ENCODE results near the gene DRD3.

Gene DRD3

DNA sequence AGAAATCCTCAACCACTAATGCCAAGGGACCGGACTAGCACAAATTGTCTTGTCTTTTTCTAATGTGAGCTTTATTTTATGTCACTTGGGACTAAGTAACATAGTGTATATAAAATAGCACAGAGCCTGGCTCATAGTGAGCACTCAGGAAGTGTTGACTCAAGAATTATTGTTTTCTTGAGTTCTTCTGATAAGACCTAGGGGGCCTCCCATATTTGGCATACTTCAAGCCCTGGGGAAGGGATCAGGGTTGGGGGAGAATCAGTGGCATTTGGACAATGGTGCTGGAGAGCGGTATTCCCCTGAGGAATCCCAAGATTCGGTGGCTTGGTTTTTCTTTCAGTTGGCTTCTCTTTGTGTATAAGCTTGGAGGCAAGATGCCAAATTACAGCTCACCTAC is 39.2 kb upstream of the DRD3 start:
- DNase-seq (ENCODE audit: low read depth, low spot score): no peak
- Histone ChIP-seq H3K27ac (no peak overlapping the region), H3K9ac (ENCODE audit: insufficient read length) (no peak overlapping the region), H3K4me3 (no peak overlapping the region), H3K36me3 (ENCODE audit: insufficient read depth, low read length) (no peaks in the 10 kb centered on the region), H3K9me3 (ENCODE audit: low read depth, low read length) (no peaks in the 10 kb centered on the region)
- TF ChIP-seq FOXP2 (optimal IDR thresholded peaks at IDR 0.05; ENCODE audit: control extremely low read depth, extremely low read length, insufficient read depth): no peak
- TF ChIP-seq EZH2 (IDR thresholded peaks at IDR 0.05): no peak
- TF ChIP-seq POLR2AphosphoS5 (IDR thresholded peaks at IDR 0.05; ENCODE audit: borderline replicate concordance, low read depth, low read length): no peak

DNA sequence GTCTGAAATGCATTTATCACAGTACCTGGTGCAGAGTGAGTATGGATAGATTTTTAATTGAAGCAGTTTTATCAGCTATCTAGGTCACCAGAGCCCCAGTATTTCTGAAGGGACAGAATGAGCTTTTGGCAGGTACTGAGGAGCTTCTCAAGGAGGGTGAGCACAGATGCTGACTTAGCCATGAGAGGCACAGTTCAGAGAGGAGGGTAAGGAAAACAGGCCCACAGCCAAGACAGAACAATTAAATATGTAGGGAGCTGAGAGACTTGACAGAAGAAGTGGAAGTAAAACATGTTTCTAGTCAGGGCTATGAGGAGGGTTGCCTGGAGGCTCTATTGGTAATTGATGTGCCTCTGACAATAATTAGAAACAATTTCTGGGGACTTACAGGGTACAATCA is 38.4 kb upstream of the DRD3 start:
- no peak for DNase-seq (ENCODE audit: low read depth, low spot score)
- Histone ChIP-seq H3K27ac (no peak overlapping the region), H3K4me3 (no peak overlapping the region), H3K9me3 (ENCODE audit: low read depth, low read length) (no peaks in the 10 kb centered on the region), H3K36me3 (ENCODE audit: insufficient read depth, low read length) (no peaks in the 10 kb centered on the region), H3K9ac (ENCODE audit: insufficient read length) (no peak overlapping the region)
- TF ChIP-seq EZH2 (IDR thresholded peaks at IDR 0.05) (no peak), FOXP2 (optimal IDR thresholded peaks at IDR 0.05; ENCODE audit: control extremely low read depth, extremely low read length, insufficient read depth) (no peak), POLR2AphosphoS5 (IDR thresholded peaks at IDR 0.05; ENCODE audit: borderline replicate concordance, low read depth, low read length) (no peak)

DNA sequence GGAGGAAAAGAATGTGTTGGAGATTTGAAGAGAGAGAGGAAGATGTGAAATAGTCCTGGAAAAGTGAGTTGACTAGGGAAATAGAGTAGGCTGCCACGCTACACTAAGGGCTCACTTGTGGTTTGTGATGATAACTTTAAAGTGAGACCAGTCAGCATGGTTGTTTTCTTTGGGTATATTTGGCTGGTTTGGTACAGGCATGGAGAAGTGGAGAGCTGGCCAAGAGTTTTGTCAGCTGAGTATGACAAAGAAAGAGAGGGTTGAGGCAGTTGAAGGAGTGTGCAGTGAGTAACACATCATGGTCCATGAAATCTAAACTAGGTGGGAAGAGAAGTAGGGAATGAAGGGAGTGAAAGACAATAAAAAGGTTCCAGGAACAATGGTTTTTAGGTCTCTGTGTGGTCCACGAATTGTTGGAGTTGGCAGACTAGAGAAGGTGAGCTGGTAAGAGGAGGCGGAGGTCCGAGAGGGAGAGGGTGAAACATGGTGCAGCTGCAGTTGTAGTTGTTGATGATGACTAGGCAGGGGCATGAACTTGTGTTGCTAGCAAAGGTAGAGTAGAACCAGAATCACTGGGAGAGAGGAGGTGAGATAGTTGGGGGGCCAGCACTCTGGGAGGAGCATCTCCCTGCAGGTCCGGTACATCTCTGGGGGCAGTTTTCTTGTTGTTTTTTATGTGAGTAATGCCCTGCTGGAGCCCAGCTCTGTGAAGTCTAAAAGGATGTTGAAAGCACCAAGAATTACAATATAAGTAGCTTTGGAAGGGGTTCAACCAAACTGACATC is 37.5 kb upstream of the DRD3 start:
- Histone ChIP-seq H3K9ac (ENCODE audit: insufficient read length) (no peak overlapping the region), H3K9me3 (ENCODE audit: low read depth, low read length) (no peaks in the 10 kb centered on the region), H3K4me3 (no peak overlapping the region), H3K36me3 (ENCODE audit: insufficient read depth, low read length) (no peaks in the 10 kb centered on the region), H3K27ac (no peak overlapping the region)
- TF ChIP-seq EZH2 (IDR thresholded peaks at IDR 0.05) (no peak), POLR2AphosphoS5 (IDR thresholded peaks at IDR 0.05; ENCODE audit: borderline replicate concordance, low read depth, low read length) (no peak), FOXP2 (optimal IDR thresholded peaks at IDR 0.05; ENCODE audit: control extremely low read depth, extremely low read length, insufficient read depth) (no peak)
- DNase-seq (ENCODE audit: low read depth, low spot score): no peak

DNA sequence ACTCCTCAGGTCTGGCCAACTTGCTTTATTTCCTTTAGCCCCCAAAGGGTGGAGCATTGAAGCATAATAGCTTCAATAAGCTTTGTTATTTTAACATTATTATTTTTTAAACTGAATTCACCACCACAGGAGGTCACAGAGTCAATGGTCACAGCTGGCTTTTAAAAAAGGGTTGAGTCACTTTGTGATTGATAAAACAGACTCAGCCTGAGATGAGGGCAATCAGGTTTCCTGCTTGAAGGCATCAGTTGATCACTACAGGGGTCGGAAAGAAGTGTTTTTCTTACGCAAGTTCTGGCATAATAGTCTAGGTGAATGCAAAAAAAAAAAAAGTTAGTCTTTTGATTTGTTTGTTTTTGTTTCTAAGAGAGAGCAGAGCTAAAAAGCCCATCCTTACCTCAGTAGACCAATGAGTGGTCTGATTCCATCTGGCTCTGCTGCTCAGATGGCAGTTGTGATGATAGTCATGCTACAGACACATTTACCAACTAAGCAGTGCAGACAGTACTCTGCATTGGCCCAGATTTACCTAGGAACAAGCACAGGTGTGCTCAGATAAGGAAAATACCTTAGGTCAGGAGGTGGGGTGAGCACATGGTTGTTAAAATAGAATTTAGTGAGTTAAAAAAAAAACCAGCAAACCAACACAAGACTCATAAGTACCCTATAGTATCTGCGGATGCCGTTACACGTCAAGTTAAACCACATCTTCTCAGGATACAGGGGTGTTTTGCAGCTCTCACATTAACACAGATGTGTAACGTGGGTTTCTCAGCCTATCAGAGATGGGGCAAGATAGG is 35.9 kb upstream of the DRD3 start:
- Histone ChIP-seq H3K9ac (ENCODE audit: insufficient read length) (no peak overlapping the region), H3K4me3 (no peak overlapping the region), H3K27ac (no peak overlapping the region), H3K9me3 (ENCODE audit: low read depth, low read length) (no peaks in the 10 kb centered on the region), H3K36me3 (ENCODE audit: insufficient read depth, low read length) (no peaks in the 10 kb centered on the region)
- no peak for TF ChIP-seq POLR2AphosphoS5 (IDR thresholded peaks at IDR 0.05; ENCODE audit: borderline replicate concordance, low read depth, low read length)
- TF ChIP-seq EZH2 (IDR thresholded peaks at IDR 0.05): no peak
- no peak for TF ChIP-seq FOXP2 (optimal IDR thresholded peaks at IDR 0.05; ENCODE audit: control extremely low read depth, extremely low read length, insufficient read depth)
- DNase-seq (ENCODE audit: low read depth, low spot score): no peak

DNA sequence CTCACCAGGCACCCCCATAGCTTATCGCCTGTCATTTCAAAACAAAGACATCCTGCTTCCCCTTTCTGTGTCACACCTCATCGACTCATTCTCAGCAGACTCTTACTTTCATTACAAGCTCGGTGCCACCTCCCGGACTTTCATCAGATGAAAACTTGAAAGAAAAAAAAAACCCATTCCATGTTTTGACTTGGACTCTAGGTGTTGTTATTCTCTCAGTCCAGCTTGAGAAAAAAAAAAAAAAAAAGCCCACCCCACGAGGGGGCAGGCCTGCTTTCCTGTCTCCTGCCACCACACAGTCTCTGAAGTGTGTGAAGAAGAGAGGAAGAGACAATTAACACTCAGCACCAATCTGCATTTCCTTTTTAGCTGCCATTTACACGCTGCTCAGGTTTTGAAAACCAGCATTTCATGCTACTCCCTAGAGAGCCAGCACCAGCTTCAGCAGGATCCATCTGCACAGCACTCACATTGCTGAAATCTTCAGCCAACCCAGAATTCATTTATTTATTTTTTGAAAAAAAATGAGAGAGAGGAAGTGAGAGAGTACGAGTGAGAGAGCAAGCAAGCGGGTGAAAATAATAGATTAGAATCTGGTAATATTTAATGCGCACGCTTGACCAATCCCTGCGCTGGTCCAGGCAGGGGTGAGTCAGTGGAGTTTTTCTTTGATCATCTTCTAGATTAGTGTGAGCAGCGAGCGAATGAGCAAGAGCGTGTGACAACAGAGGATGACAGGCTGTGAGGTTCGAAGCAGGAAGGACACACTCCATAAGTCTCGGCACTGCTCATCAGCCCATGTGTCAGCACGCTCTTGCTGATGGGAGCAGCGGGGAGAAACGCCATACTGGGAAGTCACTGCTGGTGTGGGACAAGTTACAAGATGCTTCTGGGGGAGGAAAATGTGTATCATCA is 35.0 kb upstream of the DRD3 start:
- Histone ChIP-seq H3K4me3 (no peak overlapping the region), H3K27ac (no peak overlapping the region), H3K36me3 (ENCODE audit: insufficient read depth, low read length) (no peaks in the 10 kb centered on the region), H3K9me3 (ENCODE audit: low read depth, low read length) (no peaks in the 10 kb centered on the region), H3K9ac (ENCODE audit: insufficient read length) (no peak overlapping the region)
- TF ChIP-seq EZH2 (IDR thresholded peaks at IDR 0.05): no peak
- no peak for TF ChIP-seq POLR2AphosphoS5 (IDR thresholded peaks at IDR 0.05; ENCODE audit: borderline replicate concordance, low read depth, low read length)
- TF ChIP-seq FOXP2 (optimal IDR thresholded peaks at IDR 0.05; ENCODE audit: control extremely low read depth, extremely low read length, insufficient read depth): no peak
- DNase-seq (ENCODE audit: low read depth, low spot score): no peak

DNA sequence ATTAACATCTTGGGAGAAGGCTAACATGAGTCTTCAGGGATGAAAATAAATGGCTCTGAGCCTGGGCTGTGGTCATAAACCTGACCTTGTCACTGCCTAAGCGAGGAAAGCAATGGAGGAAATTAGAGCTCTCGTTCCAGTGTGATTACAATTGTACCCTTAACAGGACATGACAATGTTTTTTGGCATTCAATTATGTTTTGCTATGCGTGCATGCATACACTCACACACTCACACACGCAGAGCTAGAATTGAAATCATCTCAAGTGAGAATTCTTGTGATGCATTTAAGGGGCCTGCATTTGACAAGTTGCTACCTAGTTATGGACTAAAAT is 34.4 kb upstream of the DRD3 start:
- Histone ChIP-seq H3K4me3 (no peak overlapping the region), H3K27ac (no peak overlapping the region), H3K9ac (ENCODE audit: insufficient read length) (no peak overlapping the region), H3K36me3 (ENCODE audit: insufficient read depth, low read length) (no peaks in the 10 kb centered on the region), H3K9me3 (ENCODE audit: low read depth, low read length) (no peaks in the 10 kb centered on the region)
- no peak for TF ChIP-seq EZH2 (IDR thresholded peaks at IDR 0.05)
- no peak for TF ChIP-seq FOXP2 (optimal IDR thresholded peaks at IDR 0.05; ENCODE audit: control extremely low read depth, extremely low read length, insufficient read depth)
- TF ChIP-seq POLR2AphosphoS5 (IDR thresholded peaks at IDR 0.05; ENCODE audit: borderline replicate concordance, low read depth, low read length): no peak
- no peak for DNase-seq (ENCODE audit: low read depth, low spot score)

DNA sequence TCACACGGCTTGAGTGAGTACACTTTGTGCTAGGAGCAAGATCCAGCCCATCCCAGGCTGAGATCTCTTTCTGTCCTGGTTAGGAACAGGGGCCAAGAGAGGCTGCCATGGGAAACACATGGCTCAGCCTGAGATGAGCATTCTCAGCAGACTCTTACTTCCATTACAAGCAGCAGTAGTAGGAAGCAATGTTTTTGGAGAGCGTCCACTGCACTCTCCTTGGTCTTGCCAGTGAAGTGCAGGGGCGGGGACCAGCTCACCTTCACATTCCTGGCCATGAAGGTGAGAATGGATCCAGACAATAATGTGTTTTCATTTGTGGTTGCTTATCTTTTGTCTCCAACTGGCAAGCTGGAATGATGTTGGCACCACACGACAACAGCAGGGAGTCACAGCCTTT is 33.8 kb upstream of the DRD3 start:
- H3K27ac ChIP-seq: no peak overlapping the region

DNA sequence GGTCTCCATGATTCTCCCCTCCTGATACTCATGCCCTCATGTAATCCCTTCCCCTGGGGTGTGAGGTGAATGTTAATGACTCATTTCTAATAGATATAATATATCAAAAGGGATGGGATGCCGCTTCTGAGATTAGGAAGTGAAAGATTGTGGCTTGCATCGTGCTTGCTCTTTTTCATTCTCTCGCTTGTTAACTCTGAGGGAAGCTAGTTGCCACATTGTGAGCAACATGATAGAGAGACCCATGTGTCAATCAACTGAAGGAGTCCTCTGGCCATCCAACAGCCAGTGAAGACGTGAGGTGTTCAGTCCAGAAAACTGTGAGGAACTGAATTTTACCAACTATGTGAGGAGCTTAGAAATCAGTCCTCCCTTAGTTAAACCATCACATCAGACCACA is 28.9 kb upstream of the DRD3 start:
- Histone ChIP-seq H3K9ac (ENCODE audit: insufficient read length) (no peak overlapping the region), H3K36me3 (ENCODE audit: insufficient read depth, low read length) (no peaks in the 10 kb centered on the region), H3K27ac (no peak overlapping the region), H3K9me3 (ENCODE audit: low read depth, low read length) (0 out of 2 replicates have a peak, but pooled peaks cover 3% of the 10 kb centered on the region), H3K4me3 (no peak overlapping the region)
- TF ChIP-seq POLR2AphosphoS5 (IDR thresholded peaks at IDR 0.05; ENCODE audit: borderline replicate concordance, low read depth, low read length): no peak
- DNase-seq (ENCODE audit: low read depth, low spot score): no peak

More for the DNA sequence above, 33.8 kb upstream of the DRD3 start:
- Histone ChIP-seq H3K36me3 (ENCODE audit: insufficient read depth, low read length) (no peaks in the 10 kb centered on the region), H3K9me3 (ENCODE audit: low read depth, low read length) (no peaks in the 10 kb centered on the region), H3K4me3 (no peak overlapping the region), H3K9ac (ENCODE audit: insufficient read length) (no peak overlapping the region)
- TF ChIP-seq EZH2 (IDR thresholded peaks at IDR 0.05) (no peak), FOXP2 (optimal IDR thresholded peaks at IDR 0.05; ENCODE audit: control extremely low read depth, extremely low read length, insufficient read depth) (no peak), POLR2AphosphoS5 (IDR thresholded peaks at IDR 0.05; ENCODE audit: borderline replicate concordance, low read depth, low read length) (no peak)
- DNase-seq (ENCODE audit: low read depth, low spot score): no peak
